ENCODE measurements around the gene CIPC. TPM values are rescaled to one million over a fixed set of nuclear protein-coding genes. Genes with fewer than 3 reads are reported as not detected.

The CIPC gene
- total and polyA plus RNA-seq, 2 of the 13 experiments (the other 11 are each of a cell fraction or from before 2014, with no cell fraction given), result 7.6 to 13.9 TPM

DNA sequence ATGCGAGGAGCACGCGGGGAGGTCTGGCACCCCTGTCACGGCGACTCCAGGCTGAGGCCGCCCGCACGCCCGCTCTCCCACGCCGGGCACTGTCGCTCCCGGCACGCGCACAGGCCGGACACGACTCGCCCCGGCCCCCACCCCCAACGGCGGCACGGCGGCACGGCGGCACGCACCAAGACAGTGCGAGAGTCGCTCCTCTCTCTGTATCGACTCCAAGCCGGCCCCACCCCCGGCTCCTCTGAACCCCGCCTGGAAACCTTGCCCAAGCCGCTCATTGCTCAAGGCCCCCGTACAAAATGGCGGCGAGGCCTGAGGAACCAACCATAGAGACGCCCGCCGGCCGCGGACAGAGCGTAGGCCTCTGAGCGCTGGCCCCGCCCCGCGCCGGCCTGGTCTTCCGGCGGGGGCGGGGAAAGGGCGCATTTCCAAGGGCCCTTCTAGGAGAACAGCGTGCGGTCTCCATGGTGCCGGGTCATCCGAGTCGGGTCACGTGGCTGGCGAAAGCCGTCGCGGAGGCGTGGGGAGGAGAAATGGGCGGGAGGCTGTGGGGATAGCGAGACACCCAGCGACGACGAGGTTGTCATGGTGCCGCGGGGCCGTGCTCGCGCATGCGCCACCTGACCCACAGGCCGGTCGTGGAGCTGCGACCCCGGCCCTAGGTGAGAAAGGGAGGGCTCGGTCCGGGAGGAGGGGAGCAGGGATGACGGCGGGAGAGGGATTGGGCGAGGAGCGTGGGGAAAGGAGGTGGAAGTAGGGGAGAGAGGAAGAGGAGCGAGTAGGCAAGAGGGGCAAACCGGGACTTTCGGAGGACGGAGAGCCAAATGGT is at the start of gene CIPC (continued):
- TF ChIP-seq NR2F2 (IDR thresholded peaks at IDR 0.05; ENCODE audit: borderline replicate concordance, low read depth) (no peak), NRL (CRISPR knock-in tag; IDR thresholded peaks at IDR 0.05; ENCODE audit: borderline replicate concordance) (peak; percentile 73), RERE (CRISPR knock-in tag; IDR thresholded peaks at IDR 0.05; ENCODE audit: low read depth) (no peak), ZNF639 (CRISPR knock-in tag; conservative IDR thresholded peaks at IDR 0.05) (peak; percentile 90), ZNF282 (IDR thresholded peaks at IDR 0.05; ENCODE audit: partially characterized antibody) (no peak), ZNF280D (CRISPR knock-in tag; IDR thresholded peaks at IDR 0.05) (peak; percentile 25; the same call in 1 of the 2 replicates), ZFP36L2 (CRISPR knock-in tag; IDR thresholded peaks at IDR 0.05) (no peak), ZNF772 (CRISPR knock-in tag; IDR thresholded peaks at IDR 0.05) (no peak), KAT8 (CRISPR knock-in tag; IDR thresholded peaks at IDR 0.05) (peak; percentile 95), IRF9 (CRISPR knock-in tag; IDR thresholded peaks at IDR 0.05; ENCODE audit: borderline replicate concordance) (peak; percentile 77; the same call in 1 of the 2 replicates), YY1 (IDR thresholded peaks at IDR 0.05; ENCODE audit: insufficient read depth, insufficient replicate concordance, low read depth, low read length) (peak; percentile 96), ZBTB3 (CRISPR knock-in tag; IDR thresholded peaks at IDR 0.05; ENCODE audit: borderline replicate concordance, low read depth) (peak; percentile 93), SMAD3 (CRISPR knock-in tag; IDR thresholded peaks at IDR 0.05) (peak; percentile 41; the same call in 1 of the 2 replicates)
